Vagina (tissue), 2 donors: ENCODE measurements around the gene CCDC34. TPM values are rescaled to one million over a fixed set of nuclear protein-coding genes. Genes with fewer than 3 reads are reported as not detected.

Experiments used
- DNase-seq, 2 donors: peaks; one replicate each; pipeline ENCODE4 v3.0.0-alpha.2; 2017; ENCODE audit errors: extremely low spot score in 2 of 2
- H3K27ac ChIP-seq: fragments of 200-600 bp; sonication (generic); one replicate; pipeline ENCODE4 v1.5.1; 2019
- H3K27me3 ChIP-seq: fragments of 200-600 bp; sonication (generic); one replicate; pipeline ENCODE4 v1.5.1; 2019
- H3K36me3 ChIP-seq, 2 donors: fragments of 200-600 bp; sonication (generic); one replicate each; pipeline ENCODE4 v1.5.1; 2017 to 2019
- H3K4me1 ChIP-seq: fragments of 200-600 bp; sonication (generic); one replicate; pipeline ENCODE4 v1.5.1; 2019
- H3K4me3 ChIP-seq, 2 donors: fragments of 200-600 bp; sonication (generic); 1 replicate in 1 of 2; 2 replicates in 1 of 2; pipeline ENCODE4 v1.5.1; 2016 to 2019
- H3K9me3 ChIP-seq: fragments of 200-600 bp; sonication (generic); one replicate; pipeline ENCODE4 v1.5.1; 2019
- CTCF ChIP-seq, 3 experiments: fragments of 450-650 bp in 2 of 3; fragments of 200-600 bp in 1 of 3; sonication (generic) in 1 of 3; IDR thresholded peaks; one replicate each; pipeline ENCODE4 v1.5.1; 2017 to 2019; ENCODE audit warnings: antibody characterized with exemption in 3 of 3, mild to moderate bottlenecking in 2 of 3, moderate library complexity in 2 of 3
- POLR2A ChIP-seq, 2 donors: fragments of 450-650 bp; IDR thresholded peaks; one replicate each; pipeline ENCODE4 v1.6.1; 2017; ENCODE audit warnings: antibody characterized with exemption in 2 of 2, mild to moderate bottlenecking in 2 of 2, moderate library complexity in 2 of 2
- POLR2AphosphoS5 ChIP-seq, 2 donors: sonication (generic); formaldehyde crosslinking; IDR thresholded peaks; one replicate each; pipeline ENCODE4 v1.9.0; 2017; ENCODE audit warnings: antibody characterized with exemption in 2 of 2, mild to moderate bottlenecking in 2 of 2, low read depth in 1 of 2; ENCODE audit not compliant: insufficient read depth in 1 of 2
- intact Hi-C: fragments of 100-400 bp; cut with DNase I; formaldehyde crosslinking; loops from one replicate; pipeline ENCODE4 v1.15.1; 2023
- total RNA-seq: library from RNA; depleted of rRNA; stranded (reverse); fragments of >200 nt; gene quantifications from one replicate; pipeline ENCODE4 v1.2.3, GENCODE V29; 2016

The CCDC34 gene
- total RNA-seq, 1 donor from 2014 or later, result 4.7 TPM

DNA sequence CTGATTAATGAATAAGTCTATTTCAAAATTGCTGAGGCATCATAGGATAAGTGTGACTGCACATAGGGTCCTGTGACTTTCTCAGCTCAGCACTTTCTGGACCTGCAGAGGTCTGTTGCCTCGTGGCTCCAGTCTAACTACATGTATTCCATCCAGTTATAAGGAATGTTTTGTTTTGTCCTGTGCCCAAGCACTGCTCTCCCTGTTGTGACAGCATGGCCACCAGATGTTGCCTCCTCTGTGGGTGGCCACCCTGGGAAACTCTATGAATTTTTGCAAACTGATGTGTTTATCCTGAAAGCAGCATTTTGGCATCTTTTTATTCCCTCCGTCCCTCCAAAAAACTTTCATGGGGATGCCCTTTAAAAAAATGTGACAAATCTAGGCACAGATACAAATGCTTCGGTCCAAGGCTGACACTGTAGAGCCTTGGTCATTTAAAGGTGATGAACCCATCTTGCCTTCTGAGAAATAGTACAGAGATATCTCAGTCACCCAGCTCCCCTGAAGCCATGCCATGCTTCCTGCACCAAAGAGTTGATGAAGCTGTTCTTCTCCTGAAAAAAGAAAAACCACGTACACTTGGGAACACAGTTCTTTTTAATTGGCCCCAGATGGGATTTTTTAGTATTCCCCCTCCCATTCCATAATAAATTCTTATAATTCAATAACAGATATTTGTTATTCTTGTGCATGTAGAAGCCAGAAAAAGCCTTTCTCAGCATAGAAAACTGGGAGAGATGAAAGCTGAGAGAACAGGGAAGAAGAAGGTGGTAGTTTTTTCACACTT is 72.6 kb downstream of the CCDC34 start:
- H3K27me3 ChIP-seq, result no peaks in the 10 kb centered on the region
- intact Hi-C loops, result no loop called here
- H3K27ac ChIP-seq, result no peak overlapping the region
- TF ChIP-seq CTCF (IDR thresholded peaks at IDR 0.05), result no peak
- TF ChIP-seq POLR2AphosphoS5 (IDR thresholded peaks at IDR 0.05; ENCODE audit: insufficient read depth in 1 of 2, low read depth in 1 of 2), result no peak
- no peak for TF ChIP-seq POLR2A (IDR thresholded peaks at IDR 0.05)
- H3K4me3 ChIP-seq, result no peak overlapping the region
- H3K4me1 ChIP-seq, result no peaks in the 10 kb centered on the region
- no peaks in the 10 kb centered on the region for H3K9me3 ChIP-seq
- H3K36me3 ChIP-seq, result no peaks in the 10 kb centered on the region
- no peak for DNase-seq

Other genes starting within 250 kb of the CCDC34 start
- gene LGR4, start 109.6 kb upstream of the CCDC34 start, total RNA-seq, result 65.6 TPM
- 30.9 TPM for gene LIN7C, start 143.6 kb upstream of the CCDC34 start, total RNA-seq